ENCODE measurements around the gene MAN2B1.
A peak's percentile ranks its signal among the peaks of the same experiment; 100 is the strongest.
"Not testable (repeated sequence)": the region's sequence is repeated elsewhere in the genome, so short reads cannot be mapped to it uniquely, and the experiment has no call there.

MAN2B1 gene

GRCh38 chr19:12687496-12688196, 21.1 kb upstream of the MAN2B1 start, which contains the start of gene GNG14:
Gene GNG14 (plus strand): TSS chr19:12687998. CDS start chr19:12688049, 51 bp downstream.
- DNase-seq: no peak

DNA sequence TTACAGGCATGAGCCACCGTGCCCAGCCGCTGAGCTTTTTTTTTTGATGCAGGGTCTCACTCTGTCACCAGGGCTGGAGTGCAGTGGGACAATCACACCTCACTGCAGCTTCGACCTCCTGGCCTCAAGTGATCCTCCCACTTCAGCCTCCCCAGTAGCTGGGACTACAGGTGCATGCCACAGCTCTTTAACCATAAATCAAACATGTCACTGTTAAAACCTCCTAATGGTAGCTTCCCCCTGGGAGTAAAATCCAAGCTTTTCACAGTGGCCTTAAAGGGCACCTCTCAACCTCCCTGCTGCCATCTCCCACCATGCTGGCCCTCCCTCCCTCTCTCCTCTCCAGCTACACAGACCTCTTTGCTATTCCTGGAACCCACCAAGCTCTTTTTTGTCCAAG, 19.3 kb upstream of the MAN2B1 start:
- no peak for DNase-seq

DNA sequence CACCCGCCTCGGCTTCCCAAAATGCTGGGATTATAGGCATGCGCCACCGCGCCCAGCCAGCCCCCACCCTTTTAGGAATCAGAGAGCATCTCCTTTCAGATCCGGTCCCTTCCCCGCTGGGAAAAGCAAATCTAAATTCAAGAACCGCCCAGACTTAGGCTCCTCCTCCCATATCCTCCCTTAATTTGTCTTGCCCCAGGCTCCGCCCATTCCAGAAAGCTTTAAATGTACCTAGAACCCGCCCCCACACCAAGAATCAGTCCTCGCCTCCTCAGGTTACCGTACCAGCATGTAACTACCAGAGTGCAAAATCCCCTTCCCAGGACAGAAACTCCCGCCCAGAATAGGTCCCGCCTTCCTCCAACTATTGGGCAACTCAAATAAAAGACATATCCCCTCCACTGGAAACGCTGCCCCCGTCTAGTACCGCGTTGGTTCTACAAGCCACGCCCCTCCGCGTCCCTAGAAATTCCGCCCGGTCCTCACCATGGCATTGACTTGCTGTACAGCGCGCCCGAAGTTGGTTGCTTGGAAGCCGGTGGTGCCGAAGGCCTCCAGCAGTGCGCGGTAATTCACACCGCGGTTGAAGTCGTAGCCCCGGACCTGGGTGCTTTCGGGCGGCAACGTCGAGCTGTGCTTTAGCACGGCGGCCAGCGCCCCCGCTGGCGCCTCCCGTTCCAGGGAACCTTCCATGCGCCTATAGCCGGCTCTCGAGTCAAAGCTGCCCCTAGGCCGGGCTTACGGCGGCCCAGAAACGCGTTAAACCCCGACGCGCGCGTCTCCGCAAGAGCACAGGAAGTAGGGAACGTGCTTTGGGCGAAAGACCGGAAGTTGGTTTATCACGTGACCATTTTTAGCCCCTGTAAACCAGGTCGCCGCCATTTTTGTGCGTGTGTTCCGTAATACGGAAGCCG, 14.8 kb upstream of the MAN2B1 start, which contains the start of gene DHPS:
DHPS (minus strand) TSS at position 807 of the 914 bp plus-strand sequence; CDS start at position 693, 114 bp downstream.
- DNase-seq: peak; percentile 97

DNA sequence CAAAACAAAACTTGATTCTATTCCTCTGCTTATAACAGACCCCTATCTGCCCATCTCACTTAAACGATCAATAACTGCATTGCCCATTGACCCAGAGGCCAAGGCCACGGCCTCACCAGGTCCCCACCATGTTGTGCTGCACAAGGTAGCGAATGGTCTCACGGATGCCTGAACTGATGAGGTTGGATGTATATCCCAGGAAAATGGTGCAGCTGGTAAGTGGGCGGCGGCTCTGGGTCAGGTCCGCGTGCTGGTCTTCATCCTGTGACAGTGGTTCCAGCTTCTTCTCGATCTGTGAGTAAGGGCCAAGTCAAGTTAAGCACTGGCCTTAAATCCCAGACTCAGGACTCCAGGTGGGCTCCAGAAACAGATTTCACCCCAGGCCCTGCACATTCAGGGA, 13.5 kb upstream of the MAN2B1 start:
- no peak for DNase-seq

DNA sequence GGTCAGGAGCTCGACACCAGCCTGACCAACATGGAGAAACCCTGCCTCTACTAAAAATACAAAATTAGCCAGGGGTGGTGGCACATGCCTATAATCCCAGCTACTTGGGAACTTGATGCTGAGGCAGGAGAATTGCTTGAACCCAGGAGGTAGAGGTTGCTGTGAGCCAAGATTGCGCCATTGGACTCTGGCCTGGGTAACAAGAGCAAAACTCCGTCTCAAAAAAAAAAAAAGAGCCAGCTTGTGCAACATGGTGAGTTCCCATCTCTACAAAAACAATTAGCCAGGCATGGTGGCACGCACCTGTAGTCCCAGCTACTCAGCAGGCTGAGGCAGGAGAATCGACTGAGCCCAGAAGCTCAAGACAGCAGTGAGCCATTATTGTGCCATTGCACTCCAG, 11.5 kb upstream of the MAN2B1 start:
- DNase-seq: not testable (repeated sequence)

DNA sequence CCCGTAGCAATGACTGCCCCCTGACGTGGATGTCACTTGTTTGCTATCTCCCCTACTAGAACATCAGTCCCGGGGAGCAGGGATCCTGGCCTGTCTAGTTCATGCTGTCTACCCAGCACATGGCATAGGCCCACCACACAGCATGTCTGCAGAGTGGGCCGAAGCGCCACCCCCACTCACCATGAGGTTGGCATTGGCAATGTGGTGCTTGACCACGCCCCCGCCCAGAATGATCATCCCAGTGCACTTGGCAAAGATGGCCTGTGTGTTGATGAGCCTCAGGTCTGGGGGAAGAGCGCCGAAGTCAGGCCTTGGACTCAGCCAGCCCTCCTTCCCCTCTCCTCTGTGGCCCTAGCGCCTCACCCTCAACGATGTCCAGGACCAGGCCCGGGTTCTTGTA, 10.4 kb upstream of the MAN2B1 start:
- no peak for DNase-seq

DNA sequence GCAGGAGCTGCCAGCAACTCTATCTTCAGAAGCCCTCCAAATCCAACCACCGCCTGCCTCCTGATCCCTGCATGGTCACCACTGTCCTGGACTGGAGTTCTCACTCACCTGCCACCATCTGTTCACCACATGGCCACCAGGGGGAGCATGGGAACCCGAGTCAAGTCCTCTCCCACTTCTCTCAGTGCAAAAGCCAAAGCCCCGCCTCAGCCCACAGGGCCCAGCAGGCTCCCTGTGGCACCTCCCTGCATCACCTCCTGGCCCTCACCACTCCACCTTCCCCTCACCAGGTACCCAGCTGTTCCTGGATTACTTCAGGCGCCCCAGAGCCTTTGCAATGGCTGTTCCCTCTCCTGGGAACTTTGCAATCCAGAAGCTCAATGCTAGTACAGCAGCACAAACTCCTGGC, 9.8 kb upstream of the MAN2B1 start:
- peak; percentile 44 for DNase-seq

DNA sequence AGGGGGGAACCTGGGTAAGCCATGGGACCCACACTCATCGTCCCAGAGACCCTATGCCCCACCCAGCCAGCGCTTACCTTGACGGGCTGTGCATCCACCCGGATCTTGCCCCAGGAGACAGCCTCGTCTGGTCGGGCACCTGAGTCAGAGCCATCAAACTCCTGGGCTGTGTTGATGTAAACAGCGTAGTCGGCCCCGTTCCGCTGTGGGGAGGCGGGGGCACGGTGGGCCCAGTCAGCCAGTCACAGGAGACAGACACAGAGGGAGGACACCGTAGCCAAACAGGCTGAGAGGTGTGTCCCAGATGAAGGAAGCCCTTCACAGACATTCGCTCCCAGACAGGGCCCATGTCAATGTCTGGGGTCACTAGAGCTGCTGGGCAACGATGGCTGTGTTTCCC, 9.4 kb upstream of the MAN2B1 start:
- DNase-seq: no peak

DNA sequence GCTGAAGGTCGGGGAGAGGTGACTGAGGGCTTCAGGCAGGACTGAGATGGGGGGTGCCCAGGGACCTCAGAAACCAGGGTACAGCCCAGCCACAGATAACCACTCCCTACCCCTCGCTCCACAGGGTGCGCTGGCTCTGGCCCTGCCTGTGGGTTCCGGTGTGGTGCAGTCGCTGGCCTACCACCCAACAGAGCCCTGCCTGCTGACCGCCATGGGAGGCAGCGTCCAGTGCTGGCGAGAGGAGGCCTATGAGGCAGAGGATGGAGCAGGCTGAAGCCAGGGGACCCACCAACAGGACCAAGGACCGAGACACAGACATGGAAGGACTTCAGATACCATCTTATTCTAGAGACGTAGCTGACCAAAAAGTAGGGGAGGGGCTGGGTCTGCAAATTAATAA, 8.9 kb upstream of the MAN2B1 start:
- no peak for DNase-seq

- no peak for DNase-seq
Observed at GRCh38 chr19:12672744-12673143, 6.2 kb upstream of the MAN2B1 start.

DNA sequence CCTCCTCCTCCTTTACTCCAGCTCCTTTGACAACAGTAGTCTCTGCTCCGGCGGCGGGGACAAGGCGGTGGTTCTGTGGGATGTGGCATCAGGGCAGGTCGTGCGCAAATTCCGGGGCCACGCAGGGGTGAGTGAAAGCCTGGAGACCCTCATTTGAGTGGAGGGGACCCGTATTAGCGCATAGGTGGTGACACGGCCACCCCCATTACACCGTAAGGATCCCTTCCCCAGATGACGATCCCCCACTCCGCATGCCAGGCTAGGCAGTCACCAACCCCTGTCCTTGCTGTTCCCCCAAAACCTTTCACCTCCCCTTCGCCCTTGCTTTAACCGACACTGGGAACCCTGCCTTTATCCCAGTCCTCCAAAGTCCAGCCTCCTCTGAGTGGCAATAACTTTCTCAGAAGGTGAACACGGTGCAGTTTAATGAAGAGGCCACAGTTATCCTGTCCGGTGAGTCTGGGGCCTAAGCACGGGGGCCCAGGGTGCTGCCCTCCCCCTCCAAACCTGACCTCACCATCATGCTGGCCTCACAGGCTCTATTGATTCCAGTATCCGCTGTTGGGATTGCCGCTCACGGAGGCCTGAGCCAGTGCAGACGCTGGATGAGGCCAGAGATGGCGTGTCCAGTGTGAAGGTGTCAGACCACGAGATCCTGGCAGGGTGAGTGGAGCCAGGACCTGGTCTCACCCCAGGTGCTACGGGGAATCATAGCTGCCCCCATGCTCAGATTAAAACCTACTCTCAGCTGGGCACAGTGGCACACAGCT, 3.8 kb upstream of the MAN2B1 start:
- DNase-seq: no peak

- DNase-seq: peak; percentile 82
Observed at GRCh38 chr19:12669270-12670158, 3.0 kb upstream of the MAN2B1 start.

- no peak for DNase-seq
Observed at GRCh38 chr19:12668932-12669269, 2.4 kb upstream of the MAN2B1 start.

DNA sequence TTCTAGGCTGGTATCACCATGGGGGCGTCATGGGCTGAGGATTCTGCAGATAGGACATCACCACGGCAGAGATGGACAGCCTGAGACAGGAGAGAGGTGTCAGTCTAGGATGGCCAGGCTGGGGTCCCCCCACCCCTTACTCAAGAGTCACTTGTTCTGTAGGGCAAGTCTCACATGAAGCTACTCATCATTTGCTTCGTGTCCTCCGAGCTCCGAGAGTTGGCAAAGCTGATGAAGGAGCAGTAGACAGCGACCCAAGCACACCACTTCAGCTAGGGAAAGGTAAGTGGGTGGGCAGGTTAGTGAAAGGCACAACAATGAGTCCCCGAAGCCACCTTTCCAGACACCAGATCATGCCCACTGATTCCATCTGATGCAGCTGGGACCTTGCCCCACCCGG, 1.8 kb upstream of the MAN2B1 start:
- DNase-seq: no peak

DNA sequence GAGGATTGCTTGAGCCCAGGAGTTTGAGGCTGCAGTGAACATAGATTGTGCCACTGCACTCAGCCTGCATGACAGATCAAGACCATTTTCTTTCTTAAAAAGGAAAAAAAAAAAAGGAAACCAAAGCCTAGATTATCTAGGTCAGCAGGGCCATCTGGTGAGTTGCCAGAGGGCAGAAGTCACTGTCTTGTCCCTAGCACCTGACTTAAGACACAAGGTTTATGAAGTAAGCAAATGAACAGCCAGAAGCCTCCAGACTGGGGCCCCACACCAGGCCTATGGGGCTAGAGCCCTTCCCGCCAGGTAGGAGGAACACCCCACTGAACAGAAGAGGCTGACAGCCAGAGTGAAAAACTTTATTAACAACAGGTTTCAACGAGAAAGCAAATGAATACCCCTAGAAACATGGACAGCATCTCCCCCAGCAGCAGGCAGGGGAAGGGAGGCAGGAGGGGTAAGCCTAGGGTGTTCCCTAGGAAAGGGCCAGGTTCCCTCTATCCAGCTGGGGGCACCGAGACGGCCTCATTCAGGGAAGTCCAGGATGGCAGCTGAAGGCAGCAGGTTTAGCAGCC, 1.3 kb upstream of the MAN2B1 start:
- DNase-seq: no peak

DNA sequence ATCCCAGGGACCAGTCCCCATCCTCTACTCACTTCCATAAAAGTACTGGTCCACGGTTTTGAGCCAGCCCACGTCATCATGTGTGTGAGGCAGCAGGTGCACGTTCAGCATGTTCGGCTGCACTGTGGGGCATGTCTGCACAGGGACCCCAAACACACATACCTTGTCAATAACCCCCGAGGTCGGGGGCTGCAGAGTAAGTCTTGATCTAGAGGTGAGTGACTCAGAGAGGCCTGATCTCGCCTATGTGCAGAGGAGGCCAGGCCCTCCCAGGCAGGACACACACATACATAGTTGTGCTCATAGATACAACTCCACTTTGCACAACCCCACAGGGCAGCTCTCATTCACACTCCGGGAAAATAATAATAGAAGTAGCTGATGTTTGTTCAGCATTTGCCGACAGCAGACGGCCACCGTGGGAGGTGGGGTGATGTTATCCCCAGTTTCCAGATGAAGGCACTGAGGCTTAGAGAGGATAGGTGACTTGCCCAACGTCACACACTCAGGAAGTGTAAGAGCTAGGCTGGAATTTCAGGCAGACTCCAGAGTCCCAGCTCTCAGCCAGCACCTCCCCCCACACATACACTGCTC, 774 bp downstream of the MAN2B1 start:
- no peak for DNase-seq

GRCh38 chr19:12665281-12665573, 1.3 kb downstream of the MAN2B1 start:
- no peak for DNase-seq

DNA sequence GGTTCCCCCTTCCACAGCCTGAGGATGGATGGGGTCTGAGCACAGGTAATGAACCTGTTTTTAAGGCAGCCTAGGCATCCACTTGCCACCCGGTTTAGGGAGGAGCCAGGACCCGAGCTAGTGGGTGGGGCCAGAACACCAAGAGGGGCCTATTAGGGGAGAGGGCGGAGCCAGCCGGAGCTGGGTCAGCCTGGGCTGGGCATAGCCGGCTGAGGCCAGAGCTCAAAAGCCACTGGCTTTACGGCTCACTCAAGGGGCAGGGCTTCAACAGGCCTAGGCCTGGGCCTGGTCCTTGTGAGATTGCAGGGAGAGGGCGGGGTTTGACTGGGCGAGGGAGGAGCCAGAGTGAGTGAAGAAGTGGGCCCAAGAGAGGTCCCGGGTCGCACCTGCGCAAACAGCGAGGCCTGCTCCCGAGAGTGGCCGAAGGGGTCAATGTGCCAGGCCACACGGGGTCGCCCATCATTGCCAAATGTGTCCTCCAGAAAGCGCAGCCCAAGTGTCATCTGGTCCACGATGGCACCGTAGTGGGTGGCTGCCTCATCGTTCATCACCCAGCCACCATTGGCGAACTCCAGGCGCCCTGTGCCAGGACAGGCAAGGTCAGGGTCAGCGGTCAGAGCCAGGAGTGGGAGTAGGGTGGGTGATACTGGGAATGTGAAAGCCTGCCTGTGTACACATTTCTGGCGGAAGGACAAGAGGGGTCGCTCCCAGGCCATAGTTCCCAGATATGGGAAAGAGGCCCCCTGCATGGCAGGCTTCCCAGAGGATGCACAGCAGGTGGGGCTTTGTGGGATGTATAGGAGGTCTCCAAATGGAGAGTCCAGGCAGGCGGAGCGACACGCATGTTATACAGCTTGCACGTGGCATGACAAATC, 1.9 kb downstream of the MAN2B1 start:
- DNase-seq: no peak

DNA sequence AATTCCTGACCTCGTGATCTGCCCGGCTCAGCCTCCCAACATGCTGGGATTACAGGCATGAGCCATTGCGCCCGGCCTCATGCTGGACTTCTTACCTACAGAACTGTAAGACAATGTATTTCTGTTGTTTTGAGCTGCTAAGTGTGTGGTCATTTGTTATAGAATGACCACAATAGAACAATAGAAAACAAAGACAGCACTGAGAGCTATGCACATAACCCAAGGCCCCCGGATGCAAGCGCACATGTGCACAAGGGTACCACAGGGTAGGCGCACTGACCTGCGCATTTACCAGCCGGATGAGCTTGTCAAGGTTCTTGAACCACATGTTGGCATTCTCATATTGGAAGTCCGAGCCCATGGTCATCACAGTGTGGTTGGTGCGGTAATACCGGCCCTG, 5.6 kb downstream of the MAN2B1 start:
- DNase-seq: no peak

DNA sequence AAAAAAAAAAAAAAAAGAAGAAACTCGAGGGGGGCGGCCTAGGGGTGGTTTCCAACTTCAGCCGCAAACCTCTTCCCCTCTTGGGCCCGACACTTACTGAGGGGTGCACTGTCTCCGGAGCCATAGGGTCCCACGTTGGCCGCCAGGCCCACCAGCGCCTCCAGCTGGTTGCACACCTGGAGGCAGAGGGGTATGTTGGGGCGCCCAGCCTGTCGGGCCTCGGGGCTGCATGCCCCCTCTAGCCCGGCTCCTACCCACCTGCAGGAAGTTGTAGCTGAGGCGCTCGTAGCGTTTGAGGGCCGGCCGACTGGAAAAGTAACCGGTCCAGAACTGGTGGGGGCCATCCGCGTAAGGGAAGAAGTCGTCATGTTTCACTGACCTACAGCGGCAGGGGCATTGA, 8.6 kb downstream of the MAN2B1 start:
- no peak for DNase-seq
